Erythroblast (primary cell): ENCODE results near the gene CER1.

Experiments
- GATA1 ChIP-seq: IDR thresholded peaks from 2 replicates; pipeline ENCODE4 v1.6.1; 2011; ENCODE audit warnings: low read depth, mild to moderate bottlenecking, control low read depth, low read length, moderate library complexity
- POLR2A ChIP-seq: IDR thresholded peaks from 2 replicates; pipeline ENCODE4 v1.6.1; 2011; ENCODE audit warnings: mild to moderate bottlenecking, low read length

DNA sequence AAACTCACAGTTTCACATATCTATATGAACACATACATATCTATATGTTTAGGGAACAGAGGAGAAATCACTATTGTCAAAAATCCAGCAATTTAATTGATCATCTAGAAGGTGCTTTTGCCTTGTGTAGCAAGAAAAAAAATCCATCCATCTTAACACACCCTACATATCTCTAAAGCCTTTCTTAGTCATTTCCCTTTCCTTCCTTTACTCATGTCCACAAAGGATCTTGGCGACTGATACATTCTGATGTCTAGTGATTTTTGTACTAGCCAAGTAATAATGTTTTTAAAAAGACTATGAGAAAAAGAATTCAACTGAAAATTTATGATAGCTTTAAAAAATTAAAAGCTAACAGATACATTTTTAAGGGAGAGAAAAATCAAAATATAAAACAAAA, 51.8 kb downstream of the CER1 start:
- TF ChIP-seq POLR2A, result no peak
- no peak for TF ChIP-seq GATA1
